ENCODE results near the gene ENOX1.
A peak's percentile ranks its signal among the peaks of the same experiment; 100 is the strongest.
"Not testable (repeated sequence)": the region's sequence is repeated elsewhere in the genome, so short reads cannot be mapped to it uniquely, and the experiment has no call there.

The ENOX1 gene

GRCh38 chr13:43473437-43473836 lies 313.3 kb downstream of the ENOX1 start:
- DNase-seq = peak; percentile 2

- DNase-seq = peak; percentile 2
These were observed 313.8 kb downstream of the ENOX1 start for GRCh38 chr13:43472980-43473379.

- no peak for DNase-seq
These were observed 314.4 kb downstream of the ENOX1 start for GRCh38 chr13:43472339-43472738.

DNA sequence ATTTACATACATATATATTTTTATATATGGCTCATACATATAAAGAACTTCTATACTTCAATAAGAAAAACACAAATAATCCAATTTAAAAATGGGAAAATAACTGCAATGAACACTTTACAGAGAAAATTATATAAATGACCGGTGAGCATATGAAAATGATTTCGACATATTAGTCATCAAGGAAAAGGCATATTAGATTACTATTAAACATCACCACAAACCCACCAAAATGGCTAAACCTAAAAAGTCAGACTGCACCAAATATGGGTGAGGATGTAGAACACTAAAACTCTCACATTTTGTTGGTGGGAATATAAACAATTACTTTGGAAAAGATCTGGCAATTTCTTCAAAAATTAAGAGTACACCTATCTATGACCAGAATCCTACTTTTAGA lies 316.2 kb downstream of the ENOX1 start:
- DNase-seq = peak; percentile 31

DNA sequence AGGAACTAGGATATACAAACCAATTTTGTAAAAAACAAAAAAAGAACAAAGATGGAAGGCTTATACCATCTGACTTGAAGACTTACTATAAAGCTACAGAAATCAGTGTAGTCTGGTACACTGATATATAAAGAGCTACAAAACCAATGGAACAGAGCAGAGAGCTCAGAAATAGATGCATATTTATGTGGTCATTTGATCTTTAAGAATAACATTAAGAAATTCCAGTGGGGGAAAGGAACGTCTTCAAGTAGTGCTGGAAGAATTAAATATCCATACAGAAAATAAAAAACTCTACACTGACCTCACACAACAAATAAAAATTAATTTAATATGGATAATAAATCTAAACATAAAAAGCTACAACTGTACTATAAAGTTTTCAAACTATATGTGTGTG lies 317.0 kb downstream of the ENOX1 start:
- DNase-seq = peak; percentile 2

DNA sequence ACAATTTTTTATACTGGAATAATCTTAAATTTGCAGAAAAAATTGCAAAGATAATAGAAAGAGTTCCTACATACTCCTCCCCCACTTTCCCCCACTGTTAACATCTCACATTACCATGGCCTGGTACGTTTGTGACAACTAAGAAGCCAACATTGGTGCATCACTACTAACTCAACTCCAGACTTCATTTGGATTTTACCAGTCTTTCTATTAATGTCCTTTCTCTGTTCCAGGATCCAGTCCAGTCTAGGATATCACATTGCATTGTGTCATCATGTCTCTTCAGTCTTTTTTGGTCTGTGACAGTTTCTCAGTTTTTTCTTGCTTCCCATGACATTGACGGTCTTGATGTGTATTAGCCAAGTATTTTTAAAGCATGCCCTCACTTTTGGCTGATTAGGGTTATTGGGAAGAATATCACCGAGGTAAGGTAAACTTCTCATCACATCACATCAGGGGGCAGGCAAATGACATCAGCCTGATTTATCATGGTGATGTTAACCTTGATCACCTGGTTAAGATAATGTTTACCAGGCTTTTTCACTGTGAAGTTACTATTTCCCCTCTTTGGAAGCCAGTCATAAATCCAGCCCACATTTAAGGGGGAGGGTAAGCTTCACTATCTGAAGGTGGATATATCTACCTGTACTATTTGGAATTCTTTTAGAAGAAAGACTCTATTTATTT lies 322.1 kb downstream of the ENOX1 start:
- DNase-seq = no peak

- no peak for DNase-seq
These were observed 338.0 kb downstream of the ENOX1 start for GRCh38 chr13:43448605-43449336.

GRCh38 chr13:43446126-43446525 lies 340.6 kb downstream of the ENOX1 start:
- DNase-seq = peak; percentile 29

- no peak for DNase-seq
These were observed 341.1 kb downstream of the ENOX1 start for GRCh38 chr13:43445668-43446067.

DNA sequence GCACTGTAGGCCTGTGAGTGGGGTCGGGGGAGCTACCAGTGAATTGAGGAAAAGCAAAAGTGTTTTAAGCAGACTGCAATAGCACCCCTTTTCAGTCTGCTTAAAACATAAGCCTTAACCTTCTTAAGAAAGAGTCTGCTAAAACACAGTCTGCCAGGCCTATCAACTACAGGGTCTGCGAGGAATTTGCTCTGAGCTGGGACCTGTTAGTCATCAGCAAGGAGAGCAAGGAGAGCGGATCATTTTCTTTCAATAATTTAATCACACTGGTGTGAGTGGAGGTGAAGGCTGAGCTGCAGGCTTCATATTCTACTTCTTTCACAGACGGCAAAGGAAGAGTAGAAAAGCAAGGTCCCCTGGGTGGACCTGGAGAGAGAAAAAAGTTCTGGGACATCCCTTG lies 342.7 kb downstream of the ENOX1 start:
- peak; percentile 8 for DNase-seq

DNA sequence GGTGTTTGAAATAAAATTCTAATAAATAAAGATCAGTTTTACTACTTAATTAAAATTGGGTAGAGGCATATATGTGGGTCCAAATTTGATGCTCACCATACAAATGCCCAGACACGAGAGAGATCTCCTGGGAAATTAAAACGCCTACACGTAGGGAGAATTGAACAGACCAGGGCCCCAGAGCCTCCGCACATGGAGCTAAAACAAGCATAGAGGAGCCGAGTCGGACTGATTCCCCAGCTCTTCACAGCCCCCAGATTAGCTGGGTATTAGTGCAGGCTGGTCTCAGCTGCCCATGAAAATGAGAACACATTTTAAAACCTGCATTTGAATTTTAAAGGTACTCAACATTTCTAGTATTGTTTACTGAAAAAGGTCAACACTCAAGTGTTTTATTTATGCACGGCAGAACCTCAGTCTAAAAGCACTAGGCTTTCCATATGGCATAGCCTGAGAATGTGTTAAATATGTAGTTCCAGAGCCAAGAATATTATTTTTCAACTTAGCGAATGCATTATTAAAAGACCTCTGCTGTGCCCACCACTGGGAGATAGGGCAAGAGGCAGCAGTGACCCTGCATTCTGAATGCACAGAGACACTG lies 344.8 kb downstream of the ENOX1 start:
- no peak for DNase-seq

- no peak for DNase-seq
These were observed 345.3 kb downstream of the ENOX1 start for GRCh38 chr13:43441464-43441863.

GRCh38 chr13:43434191-43434590 lies 352.6 kb downstream of the ENOX1 start:
- no peak for DNase-seq

DNA sequence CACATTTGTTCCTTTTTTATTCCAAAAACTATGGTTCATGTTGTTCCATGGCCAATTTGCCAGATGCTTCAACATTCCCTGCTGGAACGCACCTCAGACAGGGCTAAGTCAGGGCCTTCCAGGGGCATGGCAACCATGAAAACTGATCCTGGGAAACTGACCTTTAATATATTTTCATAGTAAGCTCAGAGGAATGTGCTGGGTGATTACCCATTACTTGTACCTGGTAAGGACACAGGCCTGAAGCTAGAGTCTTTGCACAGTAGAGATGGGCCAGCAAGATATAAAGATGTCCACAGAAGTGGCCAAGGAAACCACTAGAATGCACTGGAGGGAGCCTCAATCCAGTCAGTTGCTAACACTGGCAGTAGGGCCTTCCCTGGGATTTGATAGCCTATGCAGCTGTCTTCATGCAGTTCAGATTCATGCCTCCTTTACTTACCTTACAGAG lies 353.1 kb downstream of the ENOX1 start:
- peak; percentile 3 for DNase-seq

DNA sequence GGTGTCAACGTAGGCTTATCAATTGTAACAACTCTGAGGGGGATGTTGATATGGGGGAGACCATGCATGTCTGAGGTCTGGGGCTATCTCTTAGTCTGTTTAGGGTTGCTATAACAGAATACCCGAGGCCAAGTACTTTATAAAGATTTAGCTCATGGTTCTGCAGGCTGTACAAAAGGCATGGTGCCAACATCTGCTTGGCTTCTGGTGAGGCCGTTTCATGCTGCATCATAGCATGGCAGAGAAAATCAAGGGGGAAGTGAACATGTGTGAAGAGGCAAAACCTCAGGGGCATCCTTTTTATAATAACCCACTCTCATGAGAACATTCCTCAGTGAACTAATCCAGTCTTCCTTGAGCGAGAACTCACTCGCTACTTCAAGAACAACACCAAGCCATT lies 353.8 kb downstream of the ENOX1 start:
- DNase-seq = peak; percentile 4

DNA sequence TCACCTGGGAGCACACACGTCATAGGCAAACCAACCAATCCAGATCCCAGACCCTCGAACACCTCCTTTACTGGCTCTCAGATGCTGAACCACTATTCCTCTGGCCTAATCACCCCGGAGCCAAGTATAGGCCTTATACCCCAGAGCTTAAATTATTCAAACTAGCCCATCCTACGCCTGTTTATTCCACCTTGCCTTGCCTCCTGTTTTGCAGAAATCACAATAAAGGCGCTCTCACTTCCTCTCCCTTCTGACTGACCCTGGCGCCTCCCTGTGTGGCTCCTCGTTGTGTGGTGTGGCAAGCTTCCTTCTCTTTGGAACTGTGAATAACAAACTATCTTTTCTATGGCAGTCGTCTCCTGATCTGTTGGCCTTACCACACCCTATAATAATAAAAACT lies 354.9 kb downstream of the ENOX1 start:
- no peak for DNase-seq

GRCh38 chr13:43431290-43431716 lies 355.5 kb downstream of the ENOX1 start:
- DNase-seq = no peak

DNA sequence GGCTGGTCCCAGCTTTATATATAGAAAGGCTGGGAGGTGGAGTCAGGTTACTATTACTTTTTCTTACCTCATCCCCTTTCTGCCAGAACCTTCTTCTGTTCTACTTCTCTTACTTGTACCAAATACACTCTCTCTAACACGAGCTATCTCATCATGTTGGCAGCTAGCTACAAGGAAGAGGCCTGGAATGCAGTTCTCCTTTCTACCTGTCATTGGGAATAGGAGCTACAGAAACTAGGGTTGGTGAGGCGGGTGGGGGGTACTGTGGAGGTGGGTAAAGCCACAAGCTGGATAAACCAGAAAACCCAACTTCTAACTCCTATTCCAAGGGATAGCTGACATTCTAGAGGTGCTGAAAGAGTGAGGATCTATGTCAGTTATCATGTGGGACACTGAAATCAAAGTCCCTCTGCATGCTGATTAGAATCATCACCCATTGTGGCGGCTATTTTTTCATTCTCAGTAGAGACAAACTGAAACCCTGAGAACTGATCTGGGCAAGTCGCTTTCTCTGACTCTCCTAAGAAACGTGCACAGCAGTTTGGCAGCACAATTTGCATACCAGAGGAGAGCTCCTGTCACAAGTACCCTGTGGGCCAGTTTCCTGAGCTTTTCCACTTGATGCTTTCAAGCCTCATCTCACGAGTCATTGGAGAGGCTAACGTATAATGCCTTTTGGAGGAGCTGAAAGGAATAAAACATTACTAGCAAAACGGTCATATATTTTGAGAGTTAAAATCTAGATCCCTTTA lies 358.1 kb downstream of the ENOX1 start:
- peak; percentile 12 for DNase-seq

- no peak for DNase-seq
These were observed 360.4 kb downstream of the ENOX1 start for GRCh38 chr13:43426355-43426754.

DNA sequence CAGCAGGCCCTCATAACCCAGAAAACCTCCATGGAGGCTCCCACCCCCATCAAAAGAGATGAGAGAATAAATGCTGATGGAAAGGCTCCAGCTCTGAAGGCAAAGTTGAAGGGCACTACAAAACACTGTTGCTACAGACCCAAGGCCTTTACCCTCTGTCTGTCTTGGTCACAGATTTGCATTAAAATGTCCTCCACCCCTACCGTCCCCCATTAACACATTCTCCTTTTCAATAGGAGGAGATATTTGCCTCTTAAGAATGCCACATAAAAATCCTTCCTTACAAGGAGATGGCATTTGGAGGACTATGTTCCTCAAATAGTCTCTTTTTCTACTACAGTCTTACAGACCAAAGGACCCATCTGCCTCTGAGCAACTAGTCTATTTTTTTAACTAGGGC lies 361.5 kb downstream of the ENOX1 start:
- DNase-seq = no peak

DNA sequence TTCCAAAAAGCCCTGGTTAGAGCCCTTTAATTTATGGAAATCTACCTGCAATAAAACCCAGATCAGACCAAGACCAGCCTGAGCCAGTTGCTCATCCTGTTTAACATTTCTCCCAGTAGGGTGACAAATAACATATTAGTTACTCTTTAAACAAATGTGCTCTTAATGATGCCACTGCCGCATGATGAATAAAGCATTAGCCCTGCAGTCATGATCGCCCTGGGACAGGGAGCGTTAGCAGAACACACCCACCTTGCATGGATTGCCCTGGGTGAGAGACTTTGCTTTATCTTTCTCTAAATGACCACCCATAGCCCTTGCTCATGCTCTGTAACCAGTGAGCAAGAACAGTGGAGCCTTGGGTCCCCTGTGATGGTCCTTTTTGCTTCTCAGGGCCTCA lies 362.4 kb downstream of the ENOX1 start:
- DNase-seq = no peak

DNA sequence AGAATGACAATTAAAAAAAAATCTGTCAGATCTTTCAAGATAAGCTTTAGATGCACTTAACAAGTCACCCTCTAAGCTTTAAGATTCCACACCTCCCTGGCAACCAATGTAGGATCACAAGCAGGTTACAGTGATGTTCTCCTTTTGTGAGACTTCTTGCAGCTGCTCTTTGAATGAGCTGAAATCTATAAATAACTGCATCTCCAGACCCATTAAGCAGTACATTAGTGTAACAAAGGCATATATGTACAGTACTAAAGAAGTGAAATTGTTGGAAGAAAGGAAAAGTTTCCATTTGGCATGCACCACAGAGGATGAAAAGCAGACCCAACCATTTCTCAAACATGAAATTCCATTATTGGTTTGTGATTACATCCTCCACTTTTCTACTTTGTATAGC lies 364.7 kb downstream of the ENOX1 start:
- DNase-seq = no peak

GRCh38 chr13:43416842-43417241 lies 369.9 kb downstream of the ENOX1 start:
- DNase-seq = not testable (repeated sequence)

Measured in fibroblast of skin of right biceps (primary cell).